WTC11 (cell line): Measurements from ENCODE around the gene MTTP.

Experiments
- CREB1 ChIP-seq: sonication (generic); formaldehyde crosslinking; IDR thresholded peaks from 2 replicates; pipeline ENCODE4 v1.8.0; 2023; ENCODE audit warnings: mild to moderate bottlenecking, missing genetic modification reagents
- CTCF ChIP-seq: fragments of 200-600 bp; IDR thresholded peaks from 2 replicates; pipeline ENCODE4 v1.8.0; 2022; ENCODE audit warnings: antibody characterized with exemption
- E2F1 ChIP-seq: sonication (generic); formaldehyde crosslinking; IDR thresholded peaks from 2 replicates; pipeline ENCODE4 v1.8.0; 2022; ENCODE audit warnings: mild to moderate bottlenecking, missing genetic modification reagents
- E2F5 ChIP-seq: sonication (generic); formaldehyde crosslinking; IDR thresholded peaks from 2 replicates; pipeline ENCODE4 v1.8.1; 2022; ENCODE audit warnings: mild to moderate bottlenecking, moderate library complexity, missing genetic modification reagents
- ELF4 ChIP-seq: sonication (generic); formaldehyde crosslinking; IDR thresholded peaks from 2 replicates; pipeline ENCODE4 v1.8.1; 2022; ENCODE audit warnings: low read depth, mild to moderate bottlenecking, moderate library complexity, missing genetic modification reagents
- IRF2 ChIP-seq: sonication (generic); formaldehyde crosslinking; IDR thresholded peaks from 2 replicates; pipeline ENCODE4 v1.8.0; 2022; ENCODE audit warnings: low read depth, missing genetic modification reagents, borderline replicate concordance
- JUN ChIP-seq: sonication (generic); formaldehyde crosslinking; IDR thresholded peaks from 2 replicates; pipeline ENCODE4 v1.8.0; 2023; ENCODE audit warnings: mild to moderate bottlenecking, missing genetic modification reagents
- MAX ChIP-seq: sonication (generic); formaldehyde crosslinking; IDR thresholded peaks from 2 replicates; pipeline ENCODE4 v1.8.0; 2022; ENCODE audit warnings: mild to moderate bottlenecking, missing genetic modification reagents
- MYBL2 ChIP-seq: sonication (generic); formaldehyde crosslinking; IDR thresholded peaks from 2 replicates; pipeline ENCODE4 v1.8.1; 2023; ENCODE audit warnings: mild to moderate bottlenecking, moderate library complexity, missing genetic modification reagents
- NR3C1 ChIP-seq: sonication (generic); formaldehyde crosslinking; conservative IDR thresholded peaks from 2 replicates; pipeline ENCODE4 v1.8.1; 2023; ENCODE audit warnings: low read depth, mild to moderate bottlenecking, missing genetic modification reagents
- SP1 ChIP-seq: sonication (generic); formaldehyde crosslinking; conservative IDR thresholded peaks from 2 replicates; pipeline ENCODE4 v1.8.1; 2022; ENCODE audit warnings: missing genetic modification reagents
- TP53 ChIP-seq: sonication (generic); formaldehyde crosslinking; IDR thresholded peaks from 2 replicates; pipeline ENCODE4 v1.8.1; 2023; ENCODE audit warnings: mild to moderate bottlenecking, missing genetic modification reagents
- ZNF121 ChIP-seq: sonication (generic); formaldehyde crosslinking; IDR thresholded peaks from 2 replicates; pipeline ENCODE4 v1.8.0; 2023; ENCODE audit warnings: missing genetic modification reagents

GRCh38 chr4:99622341-99622740, 47.7 kb downstream of the MTTP start:
- TF ChIP-seq CTCF (no peak), E2F1 (no peak), E2F5 (CRISPR knock-in tag) (no peak), TP53 (CRISPR knock-in tag) (no peak), ELF4 (CRISPR knock-in tag) (no peak), NR3C1 (CRISPR knock-in tag) (no peak), IRF2 (no peak), MYBL2 (CRISPR knock-in tag) (no peak), ZNF121 (CRISPR knock-in tag) (no peak), JUN (CRISPR knock-in tag) (no peak), MAX (CRISPR knock-in tag) (no peak), CREB1 (CRISPR knock-in tag) (no peak), SP1 (CRISPR knock-in tag) (no peak)
